Astrocyte (in vitro differentiated cells and primary cell): ENCODE measurements around the gene EPB41.

Experiments used
- CTCF ChIP-seq: IDR thresholded peaks from 2 replicates; pipeline ENCODE4 v1.5.1; 2011; ENCODE audit warnings: low read depth, mild to moderate bottlenecking, inconsistent platforms, low read length, moderate library complexity; ENCODE audit not compliant: insufficient read depth
- EZH2 ChIP-seq: IDR thresholded peaks from 2 replicates; pipeline ENCODE4 v1.6.1; 2012; ENCODE audit warnings: mild to moderate bottlenecking, low read length, inconsistent platforms; ENCODE audit not compliant: insufficient read depth

- TF ChIP-seq EZH2 (no peak), CTCF (no peak)
Measured at GRCh38 chr1:29029667-29030066, 115.3 kb downstream of the EPB41 start.
